Endothelial cell of umbilical vein (primary cell): ENCODE measurements around the gene C11orf58. TPM values are rescaled to one million over a fixed set of nuclear protein-coding genes. Genes with fewer than 3 reads are reported as not detected.

ENCODE experiments used
- BruUV-seq: library from RNA; stranded (reverse); fragments of 400-500 nt; replicated peaks from 2 replicates; lab custom pipeline; 2021; lab: Mats Ljungman, UMichigan
- CTCF ChIA-PET: fragments of 300-600, 350-600 bp; sonication (Branson Sonifier 250); formaldehyde crosslinking; loops from one replicate; lab custom pipeline; 2021; ENCODE audit warnings: antibody characterized with exemption, inconsistent platforms; lab: Charles Lee
- POLR2A ChIA-PET: fragments of 300-600, 350-600 bp; sonication (Branson Sonifier 250); formaldehyde crosslinking; loops from one replicate; lab custom pipeline; 2021; ENCODE audit warnings: antibody characterized with exemption, inconsistent platforms; lab: Charles Lee
- DNase-seq: peaks from one replicate; pipeline ENCODE4 v3.0.0-alpha.2; 2011; ENCODE audit warnings: low read depth, low spot score
- FAIRE-seq: peaks from 2 replicates; lab custom pipeline; 2011; peaks lifted over from hg19 to GRCh38; lab: Jason Lieb, UNC
- H2AFZ ChIP-seq: 2 replicates; pipeline ENCODE4 v1.6.0; 2012; ENCODE audit warnings: low read depth, low read length, control low read depth, inconsistent platforms
- H3K27ac ChIP-seq: 2 replicates; pipeline ENCODE4 v1.5.1; 2011; ENCODE audit warnings: low read depth, mild to moderate bottlenecking, control low read depth, low read length, moderate library complexity; ENCODE audit not compliant: insufficient read depth
- H3K27me3 ChIP-seq, 2 experiments: 2 replicates each; pipeline versions ENCODE4 v1.6.0 to v1.6.1; 2011; ENCODE audit warnings: low read length in 2 of 2, mixed read lengths in 1 of 2; ENCODE audit not compliant: control insufficient read depth in 2 of 2, insufficient read depth in 2 of 2
- H3K36me3 ChIP-seq, 2 experiments: 2 replicates in 1 of 2; 3 replicates in 1 of 2; pipeline ENCODE4 v1.5.1; 2011; ENCODE audit warnings: low read length in 2 of 2, mild to moderate bottlenecking in 1 of 2, moderate library complexity in 1 of 2; ENCODE audit not compliant: control insufficient read depth in 2 of 2, insufficient read depth in 2 of 2; ENCODE audit errors: extremely low read depth in 1 of 2
- H3K4me1 ChIP-seq: 3 replicates; pipeline ENCODE4 v1.5.1; 2011; ENCODE audit warnings: mild to moderate bottlenecking, low read length; ENCODE audit not compliant: control insufficient read depth, insufficient read depth; ENCODE audit errors: extremely low read depth
- H3K4me2 ChIP-seq: 2 replicates; pipeline ENCODE4 v1.6.1; 2011; ENCODE audit warnings: low read length, control low read depth, mixed read lengths; ENCODE audit not compliant: insufficient read depth
- H3K4me3 ChIP-seq, 3 experiments: fragments of 200-600 bp in 1 of 3; sonication (generic), shearing (Covaris generic) in 1 of 3; replicated peaks in 1 of 3; 2 replicates each; pipeline ENCODE4 v1.5.1; 2011 to 2016; ENCODE audit warnings: control low read depth in 3 of 3, low read length in 3 of 3, mild to moderate bottlenecking in 2 of 3, inconsistent platforms in 1 of 3, low read depth in 1 of 3, moderate library complexity in 1 of 3; ENCODE audit not compliant: insufficient read depth in 1 of 3
- H3K79me2 ChIP-seq: 2 replicates; pipeline ENCODE4 v1.6.0; 2012; ENCODE audit warnings: low read length, inconsistent platforms; ENCODE audit not compliant: control insufficient read depth, insufficient read depth
- H3K9ac ChIP-seq: replicated peaks from 2 replicates; pipeline ENCODE3; 2011; ENCODE audit warnings: low read length, control low read depth; ENCODE audit not compliant: insufficient read depth; ENCODE audit errors: extremely low read depth
- H3K9me1 ChIP-seq: replicated peaks from 3 replicates; pipeline ENCODE4 v1.6.0; 2011; ENCODE audit warnings: mild to moderate bottlenecking, low read length; ENCODE audit not compliant: control insufficient read depth, insufficient read depth; ENCODE audit errors: extremely low read depth
- H3K9me3 ChIP-seq: replicated peaks from 2 replicates; pipeline ENCODE4 v1.5.1; 2012; ENCODE audit warnings: low read length, inconsistent platforms; ENCODE audit not compliant: control insufficient read depth, insufficient read depth
- H4K20me1 ChIP-seq: replicated peaks from 2 replicates; pipeline ENCODE3; 2011; ENCODE audit warnings: mild to moderate bottlenecking, low read length; ENCODE audit not compliant: control insufficient read depth, insufficient read depth; ENCODE audit errors: extremely low read depth
- CTCF ChIP-seq, 2 donors: IDR thresholded peaks; 1 replicate in 1 of 2; 2 replicates in 1 of 2; pipeline ENCODE4 v1.5.1; 2011; ENCODE audit warnings: low read length in 2 of 2, mild to moderate bottlenecking in 2 of 2, moderate library complexity in 2 of 2, control low read depth in 1 of 2, inconsistent platforms in 1 of 2, low read depth in 1 of 2; ENCODE audit not compliant: insufficient read depth in 1 of 2; ENCODE audit errors: extremely low read depth in 1 of 2
- EZH2 ChIP-seq: IDR thresholded peaks from 2 replicates; pipeline ENCODE4 v1.6.1; 2012; ENCODE audit warnings: borderline replicate concordance, low read depth, mild to moderate bottlenecking, moderate library complexity, low read length, inconsistent platforms; ENCODE audit not compliant: severe bottlenecking
- FOS ChIP-seq: IDR thresholded peaks from 2 replicates; pipeline ENCODE4 v1.6.1; 2011; ENCODE audit warnings: mild to moderate bottlenecking, low read length, moderate library complexity, borderline replicate concordance; ENCODE audit not compliant: insufficient read depth
- GATA2 ChIP-seq: IDR thresholded peaks from 2 replicates; pipeline ENCODE4 v1.7.0; 2011; ENCODE audit warnings: low read depth, mild to moderate bottlenecking, moderate library complexity, mixed read lengths, low read length; ENCODE audit not compliant: insufficient read length, insufficient read depth
- JUN ChIP-seq: IDR thresholded peaks from 2 replicates; pipeline ENCODE4 v1.6.1; 2011; ENCODE audit warnings: borderline replicate concordance, low read depth; ENCODE audit not compliant: insufficient read length, insufficient read depth
- MYC ChIP-seq: IDR thresholded peaks from one replicate; pipeline ENCODE4 v1.6.1; 2011; ENCODE audit warnings: mild to moderate bottlenecking, low read depth, low read length
- POLR2A ChIP-seq: IDR thresholded peaks from 2 replicates; pipeline ENCODE4 v1.6.1; 2012; ENCODE audit warnings: low read depth, mild to moderate bottlenecking, control low read depth, low read length
- POLR2AphosphoS5 ChIP-seq: IDR thresholded peaks from 2 replicates; pipeline ENCODE4 v1.6.1; 2012; ENCODE audit warnings: low read depth, mild to moderate bottlenecking, control low read depth, low read length, moderate library complexity; ENCODE audit not compliant: insufficient read depth
- dilution Hi-C: fragments of 300-500 bp; cut with MboI; formaldehyde crosslinking; loops from one replicate; pipeline ENCODE4 v1.15.0; 2019; ENCODE audit warnings: low sequenced_read_pairs; ENCODE audit not compliant: extremely low pct_ligation_motif_present
- intact Hi-C: fragments of 100-400 bp; cut with micrococcal nuclease; formaldehyde crosslinking; loops from one replicate; pipeline ENCODE4 v1.10.0; 2022
- polyA plus RNA-seq, 4 experiments: library from polyadenylated mRNA; depleted of rRNA in 3 of 4; stranded (reverse) in 3 of 4; unstranded in 1 of 4; fragments of >200 nt; gene quantifications; 2 replicates each; pipeline versions ENCODE4 v1.2.1 to v1.2.3, GENCODE V29; 2011 to 2012; ENCODE audit warnings: missing spikeins in 1 of 4
- total RNA-seq: library from RNA; stranded (reverse); gene quantifications from 2 replicates; pipeline ENCODE4 v1.2.3, GENCODE V29; 2021
- TF ChIP-seq, protein P1 (sequence below): IDR thresholded peaks from 2 replicates; pipeline ENCODE4 v1.6.1; 2011; ENCODE audit not compliant: insufficient read depth, insufficient read length

The C11orf58 gene
- total and polyA plus RNA-seq, 2 donors (not counting 3 experiments of a cell fraction or from before 2014, with no cell fraction given): 88.4 to 150 TPM

- H3K27me3 ChIP-seq: no peaks in the 10 kb centered on the region
- no peaks in the 10 kb centered on the region for H3K9me1 ChIP-seq
- H3K9ac ChIP-seq: no peak overlapping the region
- no peak for FAIRE-seq
- CTCF ChIA-PET: interaction anchor here (1.1 kb wide), 1 partner anchor 14 kb away, joined by 6 read pairs; no protein-coding TSS in a partner anchor
- TF ChIP-seq JUN: no peak
- TF ChIP-seq MYC: no peak
- TF ChIP-seq CTCF (IDR thresholded peaks at IDR 0.05; ENCODE audit: extremely low read depth in 1 of 2, insufficient read depth in 1 of 2, low read depth in 1 of 2, low read length in 2 of 2): no peak
- TF ChIP-seq FOS: no peak
- no peak for TF ChIP-seq EZH2
- TF ChIP-seq, protein P1, sequence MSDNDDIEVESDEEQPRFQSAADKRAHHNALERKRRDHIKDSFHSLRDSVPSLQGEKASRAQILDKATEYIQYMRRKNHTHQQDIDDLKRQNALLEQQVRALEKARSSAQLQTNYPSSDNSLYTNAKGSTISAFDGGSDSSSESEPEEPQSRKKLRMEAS: no peak
- TF ChIP-seq GATA2: no peak
- no peak for TF ChIP-seq POLR2A
- TF ChIP-seq POLR2AphosphoS5: no peak
- no peak overlapping the region for H2AFZ ChIP-seq
- intact Hi-C loops: no loop called here
- no peaks in the 10 kb centered on the region for H3K9me3 ChIP-seq
- no peak overlapping the region for H3K4me3 ChIP-seq
- H3K79me2 ChIP-seq: no peaks in the 10 kb centered on the region
- no TSS peak for BruUV-seq
- H4K20me1 ChIP-seq: no peaks in the 10 kb centered on the region
- peaks cover 4% of the 10 kb centered on the region for H3K4me1 ChIP-seq
- no peak overlapping the region for H3K4me2 ChIP-seq
- dilution Hi-C loops: no loop called here
- DNase-seq: no peak
- POLR2A ChIA-PET: no interaction called here
- no peaks in the 10 kb centered on the region for H3K36me3 ChIP-seq
- H3K27ac ChIP-seq: no peak overlapping the region
These were observed 67.5 kb downstream of the C11orf58 start for GRCh38 chr11:16805938-16806337.
